H1 (cell line): ENCODE measurements around the gene MGAT5B.

Source experiments
- BRCA1 ChIP-seq: IDR thresholded peaks from 2 replicates; pipeline ENCODE4 v1.6.1; 2012; ENCODE audit warnings: low read depth, low read length, improper control_type of control experiment
- CEBPB ChIP-seq: IDR thresholded peaks from 2 replicates; pipeline ENCODE4 v1.6.1; 2012; ENCODE audit warnings: low read depth, low read length
- KDM1A ChIP-seq: fragments of 200-600, 300-600 bp; sonication (generic); IDR thresholded peaks from 2 replicates; pipeline ENCODE4 v1.7.1; 2016; ENCODE audit warnings: mild to moderate bottlenecking, low read length, borderline replicate concordance
- NRF1 ChIP-seq: IDR thresholded peaks from 2 replicates; pipeline ENCODE4 v1.6.1; 2011; ENCODE audit warnings: mild to moderate bottlenecking, low read depth, low read length, improper control_type of control experiment
- POLR2AphosphoS5 ChIP-seq: IDR thresholded peaks from 2 replicates; pipeline ENCODE4 v1.6.1; 2011; ENCODE audit warnings: low read depth, low read length
- RAD21 ChIP-seq, 2 experiments: IDR thresholded peaks in 1 of 2; conservative IDR thresholded peaks in 1 of 2; 2 replicates each; pipeline ENCODE4 v1.6.1; 2011; ENCODE audit warnings: low read depth in 2 of 2, low read length in 2 of 2, improper control_type of control experiment in 1 of 2, inconsistent platforms in 1 of 2, mild to moderate bottlenecking in 1 of 2, moderate library complexity in 1 of 2
- RBBP5 ChIP-seq: IDR thresholded peaks from 2 replicates; pipeline ENCODE4 v1.7.1; 2012; ENCODE audit warnings: low read depth, mild to moderate bottlenecking, inconsistent platforms, low read length, moderate library complexity, borderline replicate concordance
- SIN3A ChIP-seq, 2 experiments: IDR thresholded peaks in 1 of 2; conservative IDR thresholded peaks in 1 of 2; 2 replicates each; pipeline ENCODE4 v1.6.1; 2011 to 2012; ENCODE audit warnings: low read length in 2 of 2, improper control_type of control experiment in 1 of 2, low read depth in 1 of 2, mild to moderate bottlenecking in 1 of 2
- SP1 ChIP-seq: IDR thresholded peaks from 2 replicates; pipeline ENCODE4 v1.6.1; 2011; ENCODE audit warnings: low read depth, low read length
- SUZ12 ChIP-seq: fragments of 200-600 bp; sonication (generic); IDR thresholded peaks from 2 replicates; pipeline ENCODE4 v1.6.1; 2012; ENCODE audit warnings: mild to moderate bottlenecking, inconsistent platforms, low read length, moderate library complexity, mixed read lengths
- TAF7 ChIP-seq: optimal IDR thresholded peaks from 2 replicates; pipeline ENCODE3; 2011; ENCODE audit warnings: low read depth, mild to moderate bottlenecking, inconsistent platforms, low read length, moderate library complexity, borderline replicate concordance
- YY1 ChIP-seq: IDR thresholded peaks from 2 replicates; pipeline ENCODE4 v1.6.1; 2011; ENCODE audit warnings: low read depth, mild to moderate bottlenecking, low read length
- ZNF274 ChIP-seq: IDR thresholded peaks from 2 replicates; pipeline ENCODE4 v1.7.0; 2012; ENCODE audit warnings: low read length, borderline replicate concordance; ENCODE audit errors: extremely low read depth
- TF ChIP-seq, protein P1 (sequence below), 3 experiments: IDR thresholded peaks; 1 replicate in 2 of 3; 2 replicates in 1 of 3; pipeline versions ENCODE4 v1.5.1 to v1.6.1; 2011; ENCODE audit warnings: low read length in 3 of 3, mild to moderate bottlenecking in 3 of 3, inconsistent platforms in 2 of 3, low read depth in 1 of 3, moderate library complexity in 1 of 3; ENCODE audit not compliant: insufficient read depth in 1 of 3; ENCODE audit errors: control extremely low read depth in 1 of 3

DNA sequence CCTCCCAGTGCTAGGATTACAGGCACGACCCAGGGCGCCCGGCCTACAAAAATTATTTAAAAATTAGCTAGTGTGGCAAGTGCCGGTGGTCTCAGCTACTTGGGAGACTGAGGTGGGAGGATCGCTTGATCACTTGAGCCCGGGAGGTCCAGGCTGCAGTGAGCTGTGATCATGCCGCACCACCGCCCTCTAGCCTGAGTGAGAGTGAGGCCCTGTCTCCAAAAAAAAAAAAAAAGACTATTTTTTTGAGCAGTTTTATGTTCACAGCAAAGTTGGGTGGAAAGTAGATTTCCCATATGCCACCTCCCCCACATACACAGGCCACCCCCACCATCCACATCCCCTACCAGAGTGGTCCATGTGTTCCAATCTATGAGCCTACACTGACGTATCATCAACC is 84.9 kb downstream of the MGAT5B start:
- no peak for TF ChIP-seq RBBP5
- TF ChIP-seq, protein P1, sequence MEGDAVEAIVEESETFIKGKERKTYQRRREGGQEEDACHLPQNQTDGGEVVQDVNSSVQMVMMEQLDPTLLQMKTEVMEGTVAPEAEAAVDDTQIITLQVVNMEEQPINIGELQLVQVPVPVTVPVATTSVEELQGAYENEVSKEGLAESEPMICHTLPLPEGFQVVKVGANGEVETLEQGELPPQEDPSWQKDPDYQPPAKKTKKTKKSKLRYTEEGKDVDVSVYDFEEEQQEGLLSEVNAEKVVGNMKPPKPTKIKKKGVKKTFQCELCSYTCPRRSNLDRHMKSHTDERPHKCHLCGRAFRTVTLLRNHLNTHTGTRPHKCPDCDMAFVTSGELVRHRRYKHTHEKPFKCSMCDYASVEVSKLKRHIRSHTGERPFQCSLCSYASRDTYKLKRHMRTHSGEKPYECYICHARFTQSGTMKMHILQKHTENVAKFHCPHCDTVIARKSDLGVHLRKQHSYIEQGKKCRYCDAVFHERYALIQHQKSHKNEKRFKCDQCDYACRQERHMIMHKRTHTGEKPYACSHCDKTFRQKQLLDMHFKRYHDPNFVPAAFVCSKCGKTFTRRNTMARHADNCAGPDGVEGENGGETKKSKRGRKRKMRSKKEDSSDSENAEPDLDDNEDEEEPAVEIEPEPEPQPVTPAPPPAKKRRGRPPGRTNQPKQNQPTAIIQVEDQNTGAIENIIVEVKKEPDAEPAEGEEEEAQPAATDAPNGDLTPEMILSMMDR (IDR thresholded peaks at IDR 0.05; ENCODE audit: control extremely low read depth in 1 of 3, insufficient read depth in 1 of 3, low read depth in 1 of 3, low read length in 3 of 3), result no peak
- TF ChIP-seq BRCA1, result no peak
- TF ChIP-seq ZNF274, result no peak
- TF ChIP-seq SIN3A (conservative IDR thresholded peaks at IDR 0.05 in 1 of 2, IDR thresholded peaks at IDR 0.05 in 1 of 2; ENCODE audit: low read depth in 1 of 2, low read length in 2 of 2), result no peak
- TF ChIP-seq RAD21 (IDR thresholded peaks at IDR 0.05 in 1 of 2, conservative IDR thresholded peaks at IDR 0.05 in 1 of 2; ENCODE audit: low read depth in 2 of 2, low read length in 2 of 2), result peak in 1 of 2 experiments; percentile 10; a peak in 1 of 4 replicates
- TF ChIP-seq KDM1A, result no peak
- no peak for TF ChIP-seq NRF1
- no peak for TF ChIP-seq SUZ12
- no peak for TF ChIP-seq POLR2AphosphoS5
- TF ChIP-seq YY1, result no peak
- no peak for TF ChIP-seq TAF7
- no peak for TF ChIP-seq SP1
- TF ChIP-seq CEBPB, result no peak
